Chondrocyte (in vitro differentiated cells): ENCODE results near the gene RNF115. TPM values are rescaled to one million over a fixed set of nuclear protein-coding genes. Genes with fewer than 3 reads are reported as not detected.

Experiments used
- DNase-seq: peaks from one replicate; pipeline ENCODE4 v3.0.0; 2021; ENCODE audit warnings: mixed read lengths, low spot score
- H3K27ac Mint-ChIP-seq: one replicate; pipeline ENCODE4 v1.8.0; 2021; ENCODE audit warnings: mild to moderate bottlenecking, moderate library complexity, mixed read lengths; ENCODE audit not compliant: unreplicated experiment
- H3K27me3 Mint-ChIP-seq: 2 replicates; pipeline ENCODE4 v1.8.0; 2021; ENCODE audit warnings: low read depth, mixed read lengths
- H3K36me3 Mint-ChIP-seq: 2 replicates; pipeline ENCODE4 v1.8.0; 2021; ENCODE audit warnings: low read depth, mixed read lengths
- H3K4me1 Mint-ChIP-seq: 2 replicates; pipeline ENCODE4 v1.8.0; 2021; ENCODE audit warnings: low read depth, mild to moderate bottlenecking, mixed read lengths
- H3K4me3 Mint-ChIP-seq: one replicate; pipeline ENCODE4 v1.8.0; 2021; ENCODE audit warnings: mild to moderate bottlenecking, moderate library complexity, mixed read lengths; ENCODE audit not compliant: unreplicated experiment
- H3K9me3 Mint-ChIP-seq: 2 replicates; pipeline ENCODE4 v1.8.0; 2021; ENCODE audit warnings: low read depth, mixed read lengths
- total RNA-seq: library from RNA; stranded (reverse); gene quantifications from 3 replicates; pipeline ENCODE4 v1.2.1, GENCODE V29; 2021
- TF ChIP-seq, protein P1 (sequence below): fragments of 200-600 bp; sonication (generic); IDR thresholded peaks from 2 replicates; pipeline ENCODE4 v1.5.0; 2021; ENCODE audit warnings: antibody characterized with exemption, mild to moderate bottlenecking, moderate library complexity

Gene RNF115
- total RNA-seq, 1 donor from 2014 or later: 12.7 TPM

DNA sequence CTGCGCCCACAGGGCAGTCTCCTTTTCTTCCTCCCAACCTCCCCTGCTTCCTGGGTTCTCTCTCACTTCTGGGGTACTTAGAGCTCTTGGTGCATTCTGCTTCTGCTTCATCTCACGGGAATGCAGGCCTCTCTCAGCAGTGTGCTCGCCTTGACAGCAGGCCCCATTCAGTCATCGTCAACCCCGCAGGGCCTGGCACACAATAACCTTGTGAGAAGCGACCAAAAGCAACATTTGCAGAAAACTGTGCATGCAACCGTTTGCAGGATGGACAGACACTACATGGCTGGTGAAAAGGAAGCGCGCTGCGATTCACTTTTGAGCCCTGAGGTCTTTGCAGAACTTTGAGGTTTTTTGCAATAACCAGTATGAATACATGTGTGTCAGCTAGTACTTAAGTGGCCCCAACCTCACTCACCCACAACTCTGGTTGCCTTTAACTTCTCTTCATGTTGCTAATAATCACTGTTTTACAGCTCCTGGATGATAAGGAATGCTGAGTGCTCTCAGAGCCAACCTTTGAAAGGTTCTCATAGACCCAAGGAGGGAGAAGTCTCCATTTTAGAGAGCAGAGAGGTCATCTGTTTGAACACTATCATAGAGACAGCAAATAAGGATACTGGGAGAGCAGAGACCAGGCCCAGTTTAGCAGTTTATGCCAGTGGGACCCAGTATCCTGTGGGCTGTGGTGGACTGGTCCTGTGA is 107.1 kb downstream of the RNF115 start:
- Mint-ChIP-seq H3K4me3 (no peak overlapping the region), H3K4me1 (peaks cover 25% of the 10 kb centered on the region), H3K27me3 (no peaks in the 10 kb centered on the region), H3K36me3 (no peaks in the 10 kb centered on the region), H3K27ac (peak overlapping the region; percentile 6), H3K9me3 (no peaks in the 10 kb centered on the region)
- no peak for DNase-seq
- TF ChIP-seq, protein P1, sequence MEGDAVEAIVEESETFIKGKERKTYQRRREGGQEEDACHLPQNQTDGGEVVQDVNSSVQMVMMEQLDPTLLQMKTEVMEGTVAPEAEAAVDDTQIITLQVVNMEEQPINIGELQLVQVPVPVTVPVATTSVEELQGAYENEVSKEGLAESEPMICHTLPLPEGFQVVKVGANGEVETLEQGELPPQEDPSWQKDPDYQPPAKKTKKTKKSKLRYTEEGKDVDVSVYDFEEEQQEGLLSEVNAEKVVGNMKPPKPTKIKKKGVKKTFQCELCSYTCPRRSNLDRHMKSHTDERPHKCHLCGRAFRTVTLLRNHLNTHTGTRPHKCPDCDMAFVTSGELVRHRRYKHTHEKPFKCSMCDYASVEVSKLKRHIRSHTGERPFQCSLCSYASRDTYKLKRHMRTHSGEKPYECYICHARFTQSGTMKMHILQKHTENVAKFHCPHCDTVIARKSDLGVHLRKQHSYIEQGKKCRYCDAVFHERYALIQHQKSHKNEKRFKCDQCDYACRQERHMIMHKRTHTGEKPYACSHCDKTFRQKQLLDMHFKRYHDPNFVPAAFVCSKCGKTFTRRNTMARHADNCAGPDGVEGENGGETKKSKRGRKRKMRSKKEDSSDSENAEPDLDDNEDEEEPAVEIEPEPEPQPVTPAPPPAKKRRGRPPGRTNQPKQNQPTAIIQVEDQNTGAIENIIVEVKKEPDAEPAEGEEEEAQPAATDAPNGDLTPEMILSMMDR: no peak

DNA sequence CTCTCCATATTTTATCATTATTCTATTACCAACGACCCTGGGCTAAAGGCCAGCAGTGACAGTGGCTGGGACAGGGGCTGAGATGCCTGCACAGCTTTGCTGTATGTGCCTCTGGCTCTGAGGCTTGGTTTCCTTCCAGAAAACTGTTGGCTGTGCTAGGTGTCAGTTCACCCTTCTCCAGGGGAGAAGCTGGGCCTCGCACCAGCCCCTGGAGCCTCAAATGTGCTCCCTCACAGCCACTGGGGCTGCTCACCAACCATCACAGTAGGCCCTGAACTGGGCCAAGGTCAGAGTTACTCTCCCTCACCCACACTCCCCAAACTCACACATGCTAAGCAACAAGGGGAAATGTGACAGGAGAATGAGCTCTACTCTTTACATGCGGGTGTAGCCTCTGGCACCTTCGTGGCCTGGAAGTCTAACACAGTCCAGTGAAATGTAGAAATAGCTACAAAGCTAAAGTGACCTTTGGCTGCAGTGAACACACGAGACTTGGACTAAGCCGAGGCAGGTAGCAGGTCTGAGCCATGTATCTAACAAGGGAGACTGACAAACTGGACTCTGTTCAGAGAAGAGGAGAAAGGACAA is 109.3 kb downstream of the RNF115 start:
- Mint-ChIP-seq H3K27me3 (no peaks in the 10 kb centered on the region), H3K27ac (no peak overlapping the region)
- TF ChIP-seq, protein P1: no peak

DNA sequence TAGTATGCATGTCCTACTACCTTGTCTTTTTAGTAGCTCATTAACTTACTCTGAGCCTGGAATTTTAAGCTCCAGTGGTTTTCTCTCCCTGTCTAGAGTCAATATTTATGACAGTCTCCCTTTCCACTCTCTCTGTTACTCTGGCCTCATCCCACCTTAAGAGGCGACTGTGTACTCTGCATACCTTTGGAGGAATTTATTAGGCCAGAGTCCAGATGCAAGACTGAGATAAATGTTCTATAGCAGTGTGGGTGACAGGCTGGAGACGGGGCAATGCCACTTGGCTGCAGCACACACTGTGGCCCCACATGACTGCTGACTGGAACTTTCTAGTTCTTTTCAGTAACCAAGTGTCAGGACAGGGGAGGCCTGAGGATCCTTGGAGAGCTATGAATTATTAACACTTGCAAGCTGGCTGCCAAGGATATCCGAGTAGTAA is 112.7 kb downstream of the RNF115 start:
- TF ChIP-seq, protein P1: no peak
- DNase-seq: no peak
- Mint-ChIP-seq H3K4me1 (peaks cover 11% of the 10 kb centered on the region), H3K9me3 (peaks cover 3% of the 10 kb centered on the region), H3K27ac (no peak overlapping the region), H3K4me3 (no peak overlapping the region), H3K27me3 (no peaks in the 10 kb centered on the region), H3K36me3 (peaks cover 2% of the 10 kb centered on the region)

More for the DNA sequence above, 109.3 kb downstream of the RNF115 start:
- no peak for DNase-seq
- peaks cover 2% of the 10 kb centered on the region for H3K36me3 Mint-ChIP-seq
- H3K4me1 Mint-ChIP-seq: peaks cover 14% of the 10 kb centered on the region
- no peak overlapping the region for H3K4me3 Mint-ChIP-seq
- peaks cover 3% of the 10 kb centered on the region for H3K9me3 Mint-ChIP-seq

DNA sequence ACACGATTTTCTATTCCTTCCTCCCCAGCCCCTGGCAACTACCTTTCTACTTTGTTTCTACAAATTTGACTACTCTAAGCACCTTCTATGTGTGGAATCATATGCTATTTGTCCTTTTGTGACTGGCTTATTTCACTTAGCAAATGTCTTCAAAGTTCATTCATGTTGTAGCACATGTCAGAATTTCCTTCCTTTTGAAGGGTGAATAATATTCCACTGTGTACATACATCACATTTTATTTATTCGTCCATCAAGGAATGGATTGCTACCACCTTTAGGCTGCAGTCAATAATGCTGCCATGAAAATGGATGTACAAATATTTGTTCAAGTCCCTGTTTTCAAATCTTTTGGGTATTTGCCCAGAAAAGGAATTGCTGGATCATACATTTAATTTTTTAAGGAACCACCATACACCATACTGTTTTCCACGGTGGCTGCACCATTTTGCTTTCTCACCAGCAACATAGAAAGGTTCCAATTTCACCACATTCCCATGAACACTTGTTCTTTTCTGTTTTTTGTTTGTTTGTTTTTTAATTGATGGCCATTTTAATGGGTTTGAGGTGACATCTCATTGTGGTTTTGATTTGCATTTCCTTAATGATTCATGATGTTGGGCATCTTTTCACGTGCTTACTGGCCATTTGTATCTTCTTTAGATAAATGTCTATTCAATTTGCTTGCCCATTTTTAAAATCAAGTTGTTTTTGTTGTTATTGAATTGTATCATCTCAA is 113.4 kb downstream of the RNF115 start:
- Mint-ChIP-seq H3K4me3 (no peak overlapping the region), H3K27ac (no peak overlapping the region), H3K9me3 (peaks cover 3% of the 10 kb centered on the region), H3K27me3 (no peaks in the 10 kb centered on the region), H3K36me3 (peaks cover 2% of the 10 kb centered on the region), H3K4me1 (peaks cover 19% of the 10 kb centered on the region)
- no peak for DNase-seq
- TF ChIP-seq, protein P1: no peak

DNA sequence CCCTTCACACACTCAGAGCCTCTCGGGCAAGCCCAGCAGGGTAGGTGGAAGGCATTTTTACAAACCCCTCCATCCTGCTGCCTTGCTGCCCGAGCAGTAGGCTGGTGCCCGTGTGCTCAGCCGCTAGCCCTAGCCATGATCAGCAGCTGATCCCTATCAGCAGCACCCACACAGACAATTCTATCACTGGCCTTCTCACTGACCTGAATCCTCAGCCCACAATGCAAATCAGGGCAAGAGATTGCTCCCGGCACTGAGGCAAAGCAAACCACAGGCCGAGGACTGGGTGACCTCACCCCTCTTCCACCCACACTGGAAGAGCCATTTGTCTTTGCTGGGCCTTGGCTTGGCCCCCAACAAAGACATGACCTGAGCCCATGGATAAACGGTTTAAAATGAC is 115.8 kb downstream of the RNF115 start:
- Mint-ChIP-seq H3K4me3 (no peak overlapping the region), H3K27ac (no peak overlapping the region), H3K4me1 (peaks cover 19% of the 10 kb centered on the region), H3K27me3 (no peaks in the 10 kb centered on the region), H3K9me3 (peaks cover 3% of the 10 kb centered on the region), H3K36me3 (peaks cover 2% of the 10 kb centered on the region)
- DNase-seq: no peak
- TF ChIP-seq, protein P1: no peak
